HTERT RPE-1 (cell line): Measurements from ENCODE around the gene EEF2K.
"Not testable (repeated sequence)": the region's sequence is repeated elsewhere in the genome, so short reads cannot be mapped to it uniquely, and the experiment has no call there.

Experiments used
- in situ Hi-C: fragments of 300-500 bp; cut with MboI; formaldehyde crosslinking; loops from 4 replicates; pipeline ENCODE4 v1.14.3; 2020; ENCODE audit warnings: low sequenced_read_pairs

The EEF2K gene

DNA sequence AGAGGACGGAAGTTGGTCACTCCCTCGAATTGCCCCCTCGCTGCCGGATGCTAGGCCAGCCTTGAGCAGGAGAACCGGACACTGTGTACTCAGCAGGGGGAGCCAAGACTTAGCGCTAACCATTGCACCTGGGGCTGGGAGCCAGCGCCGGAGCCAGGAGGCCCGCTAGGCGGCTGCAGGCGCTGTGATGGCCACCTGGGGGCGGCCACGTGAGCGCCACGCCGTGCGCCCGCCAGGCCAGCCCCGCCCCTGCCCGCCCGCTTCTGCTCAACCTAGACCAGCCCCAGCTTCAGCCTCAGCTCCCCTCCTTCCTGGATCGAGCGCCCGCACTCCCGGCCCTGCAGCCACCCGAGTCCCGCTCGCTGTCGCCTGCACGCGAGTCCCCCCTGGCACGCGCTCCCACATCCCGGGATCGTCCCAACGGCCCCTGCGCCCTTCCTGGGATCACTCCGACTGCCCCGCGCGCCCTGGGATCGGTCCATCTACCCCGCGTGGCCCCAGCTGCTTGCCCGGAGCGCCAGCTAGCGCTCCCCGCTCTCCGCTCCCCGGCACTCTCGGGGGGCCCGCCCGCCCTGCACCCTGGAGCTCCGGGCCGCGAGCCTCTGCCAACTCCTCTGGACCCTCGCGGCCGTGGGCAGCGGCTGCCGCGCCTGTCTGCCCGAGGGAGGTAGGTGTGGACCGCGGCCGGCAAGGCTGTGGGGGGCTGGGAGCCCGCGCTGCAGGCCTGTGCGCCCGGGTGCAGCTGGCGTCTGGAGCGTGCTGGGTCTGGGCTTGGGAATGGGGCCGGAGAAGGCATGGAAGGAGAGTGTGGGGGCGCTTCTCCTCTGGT lies at the start of gene EEF2K:
TSS of gene EEF2K (plus strand) at position 266 of the 829 bp plus-strand sequence. CDS start 19,452 bp downstream, outside the sequence.
- in situ Hi-C loops = no loop called here

- in situ Hi-C loops = no loop called here
These were observed 44.7 kb upstream of the EEF2K start for GRCh38 chr16:22161401-22161800.

GRCh38 chr16:22161999-22162655 lies 44.0 kb upstream of the EEF2K start, which contains the start of gene SDR42E2:
Gene SDR42E2 (plus strand): TSS chr16:22162506. CDS start chr16:22165583, 3,077 bp downstream.
- in situ Hi-C loops = no loop called here

- in situ Hi-C loops = no loop called here
These were observed 43.4 kb upstream of the EEF2K start for GRCh38 chr16:22162656-22163009.

DNA sequence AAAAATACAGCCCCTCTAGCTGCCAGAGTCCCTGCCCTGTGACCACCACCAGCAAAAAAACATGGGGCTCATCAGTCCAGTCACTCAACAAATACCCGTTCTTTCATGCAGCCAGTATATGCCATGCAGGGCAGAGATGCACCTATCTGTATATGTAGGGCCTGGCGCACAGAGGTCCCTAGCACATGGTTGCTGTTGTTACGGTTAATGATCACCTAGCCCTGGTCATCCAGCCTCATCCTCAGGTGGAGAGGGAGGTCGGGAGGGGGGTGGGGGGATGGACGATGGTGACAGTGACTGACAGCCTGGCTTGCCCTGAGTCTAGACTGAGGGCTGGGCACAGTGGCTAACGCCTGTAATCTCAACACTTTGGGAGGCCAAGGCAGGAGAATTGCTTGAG lies 42.3 kb upstream of the EEF2K start:
- in situ Hi-C loops = no loop called here

- in situ Hi-C loops = no loop called here
These were observed 41.6 kb upstream of the EEF2K start for GRCh38 chr16:22164482-22164881.

DNA sequence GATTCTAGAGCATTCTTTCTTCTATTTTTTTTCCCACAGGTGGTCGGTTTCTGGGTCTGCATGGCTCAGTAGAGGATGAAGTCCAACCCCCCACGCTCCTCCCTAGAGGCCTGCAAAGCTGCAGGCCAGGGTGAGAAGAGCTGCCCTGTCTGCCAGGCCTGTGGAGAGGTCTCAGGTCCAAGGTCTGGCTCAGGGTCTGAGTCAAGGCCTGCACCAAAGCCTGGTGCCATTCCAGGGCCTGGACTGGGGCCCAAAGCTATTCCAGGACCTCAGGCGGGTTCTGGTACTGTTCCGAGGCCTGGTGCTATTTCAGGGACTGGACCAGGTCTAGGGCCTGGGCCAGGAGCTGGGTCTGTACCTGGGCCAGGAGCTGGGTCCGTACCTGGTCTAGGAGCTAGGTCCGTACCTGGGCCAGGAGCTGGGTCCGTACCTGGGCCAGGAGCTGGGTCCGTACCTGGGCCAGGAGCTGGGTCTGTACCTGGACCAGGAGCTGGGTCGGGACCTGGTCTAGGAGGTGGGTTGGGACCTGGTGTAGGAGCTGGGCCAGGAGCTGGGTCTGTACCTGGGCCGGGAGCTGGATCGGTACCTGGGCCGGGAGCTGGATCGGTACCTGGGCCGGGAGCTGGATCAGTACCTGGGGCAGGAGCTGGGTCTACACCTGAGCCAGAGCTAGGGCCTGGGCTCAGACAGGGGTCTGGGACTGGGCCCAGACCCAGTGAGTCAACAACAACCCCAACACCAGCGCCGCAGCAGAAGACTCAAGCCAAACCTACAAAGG lies 40.4 kb upstream of the EEF2K start:
- in situ Hi-C loops = no loop called here

DNA sequence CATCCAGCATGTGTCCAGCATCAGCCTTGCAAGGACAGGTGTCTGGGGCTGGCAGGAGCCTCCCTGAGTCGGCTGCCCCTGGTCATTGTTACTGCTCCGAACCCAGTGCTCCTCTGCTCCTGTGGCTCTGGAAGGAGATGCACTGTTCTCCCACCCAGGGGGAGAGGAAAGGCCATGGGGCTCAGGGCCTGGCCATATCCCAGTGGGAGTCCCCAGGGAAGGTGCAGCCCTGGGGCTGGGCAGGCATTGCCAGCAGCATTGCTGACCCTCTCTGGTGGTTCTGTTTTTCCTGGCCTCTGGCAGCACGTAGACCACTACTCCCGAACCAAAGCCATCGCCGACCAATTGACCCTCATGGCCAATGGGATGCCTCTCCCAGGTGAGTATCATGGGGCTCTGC lies 34.1 kb upstream of the EEF2K start:
- in situ Hi-C loops = no loop called here

- in situ Hi-C loops = not testable (repeated sequence)
These were observed 33.4 kb upstream of the EEF2K start for GRCh38 chr16:22172642-22173041.

DNA sequence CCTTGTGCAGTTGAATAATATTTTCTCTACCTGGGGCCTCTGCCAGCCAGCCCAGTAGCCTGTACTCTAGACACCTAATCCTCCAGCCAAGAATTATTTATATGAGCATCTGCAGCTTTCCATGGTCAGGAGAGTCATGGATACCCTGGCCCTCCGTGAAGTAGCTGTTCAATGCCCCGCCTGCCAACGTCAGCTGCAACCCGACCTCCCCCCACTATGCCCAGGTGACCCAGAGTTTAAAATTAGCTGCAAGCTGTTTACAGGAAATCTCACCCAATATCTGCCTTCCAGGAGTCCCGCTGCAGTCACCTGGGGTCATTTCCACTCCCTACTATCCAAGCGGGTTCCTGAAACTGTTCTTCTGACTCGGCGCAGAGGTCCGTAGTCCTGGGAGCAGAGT lies 31.4 kb upstream of the EEF2K start:
- in situ Hi-C loops = no loop called here

- in situ Hi-C loops = no loop called here
These were observed 27.8 kb upstream of the EEF2K start for GRCh38 chr16:22177968-22178930.

DNA sequence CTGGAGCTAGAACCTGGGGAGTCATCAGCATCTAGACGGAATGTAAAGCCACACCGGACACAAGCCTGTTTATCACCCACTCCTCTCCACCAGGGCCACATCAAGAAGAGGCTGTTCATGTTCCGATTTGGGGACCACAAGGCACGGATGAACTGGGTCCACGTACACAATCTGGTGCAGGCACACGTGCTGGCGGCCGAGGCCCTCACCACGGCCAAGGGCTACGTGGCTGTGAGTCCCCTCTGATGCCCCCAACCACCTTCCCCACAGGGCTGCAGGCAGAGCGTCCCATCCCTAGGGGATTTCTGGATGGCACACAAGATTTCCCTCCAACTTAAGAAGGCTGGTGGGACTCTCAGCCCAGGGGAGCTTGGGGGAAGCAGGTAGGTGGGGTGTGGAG lies 24.7 kb upstream of the EEF2K start:
- in situ Hi-C loops = no loop called here

- in situ Hi-C loops = no loop called here
These were observed 24.2 kb upstream of the EEF2K start for GRCh38 chr16:22181843-22182242.

DNA sequence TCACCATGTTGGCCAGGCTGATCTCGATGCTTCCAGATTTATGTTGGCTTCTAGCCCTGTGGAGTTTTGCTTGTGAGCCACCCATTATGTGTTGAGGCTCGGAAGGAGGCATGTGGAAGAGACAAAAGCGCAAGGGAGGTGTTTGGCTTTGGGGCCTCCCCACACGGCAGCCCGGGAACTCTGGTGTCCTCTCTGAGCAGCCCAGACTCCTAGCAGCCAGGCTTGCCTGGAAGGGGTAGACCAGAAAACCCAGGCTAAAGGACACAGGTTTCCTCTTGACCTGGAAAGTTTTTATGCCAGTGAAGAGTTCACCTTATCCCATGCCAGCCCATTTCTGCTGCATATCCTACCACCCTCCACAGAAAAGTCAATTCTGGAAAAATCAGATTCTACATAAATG lies 22.7 kb upstream of the EEF2K start:
- in situ Hi-C loops = no loop called here

DNA sequence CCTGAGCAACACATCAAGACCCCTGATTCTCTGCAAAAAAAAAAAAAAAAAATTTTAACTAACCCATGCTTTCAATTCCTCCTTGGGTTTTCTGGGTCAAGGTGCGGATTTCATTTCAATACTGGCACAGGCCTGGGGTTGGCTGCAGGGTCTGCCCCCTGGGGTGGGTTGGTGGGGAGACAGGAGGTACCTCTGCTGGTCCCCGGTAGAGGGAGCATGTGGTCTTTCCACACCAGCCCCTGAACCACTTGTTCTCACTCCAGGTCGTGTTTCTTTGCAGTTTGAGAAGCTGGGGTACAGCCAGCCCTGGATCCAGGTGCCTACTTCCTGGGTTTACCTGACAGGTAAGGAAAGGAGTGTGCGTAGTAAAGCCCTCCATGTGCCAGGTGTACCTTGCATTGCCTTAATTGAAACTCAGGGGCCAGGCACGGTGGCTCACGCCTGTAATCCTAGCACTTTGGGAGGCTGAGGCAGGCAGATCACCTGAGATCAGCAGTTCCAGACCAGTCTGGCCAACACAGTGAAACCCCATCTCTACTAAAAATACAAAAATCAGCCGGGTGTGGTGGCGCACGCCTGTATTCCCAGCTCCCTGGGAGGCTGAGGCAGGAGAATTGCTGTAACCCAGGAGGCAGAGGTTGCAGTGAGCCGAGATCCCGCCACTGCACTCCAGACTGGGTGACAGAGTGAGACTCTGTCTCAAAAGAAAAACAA lies 22.0 kb upstream of the EEF2K start:
- in situ Hi-C loops = no loop called here

GRCh38 chr16:22184615-22184968 lies 21.5 kb upstream of the EEF2K start:
- in situ Hi-C loops = no loop called here

GRCh38 chr16:22186517-22186916 lies 19.6 kb upstream of the EEF2K start:
- in situ Hi-C loops = no loop called here

DNA sequence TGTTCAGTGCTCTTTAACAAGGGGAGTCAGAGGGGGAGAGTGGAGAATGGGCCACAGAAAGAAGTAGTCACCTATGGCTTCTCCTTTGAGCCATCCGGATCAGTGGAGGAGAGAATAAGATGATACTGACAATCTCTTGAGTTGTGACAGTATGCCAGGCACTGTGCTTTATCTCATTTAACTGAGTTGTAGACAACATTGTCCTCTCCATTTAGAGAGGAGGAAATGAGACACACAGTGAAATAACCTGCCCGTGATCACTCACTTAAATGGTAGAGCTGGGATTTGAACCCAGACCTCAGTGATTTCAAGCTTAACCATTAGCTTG lies 17.8 kb upstream of the EEF2K start:
- in situ Hi-C loops = no loop called here

- in situ Hi-C loops = no loop called here
These were observed 17.3 kb upstream of the EEF2K start for GRCh38 chr16:22188595-22189442.
